Measurements from ENCODE around the gene PAPLN.

The PAPLN gene

GRCh38 chr14:73255005-73255400 is 17.7 kb downstream of the PAPLN start:
- TF ChIP-seq, protein P1, sequence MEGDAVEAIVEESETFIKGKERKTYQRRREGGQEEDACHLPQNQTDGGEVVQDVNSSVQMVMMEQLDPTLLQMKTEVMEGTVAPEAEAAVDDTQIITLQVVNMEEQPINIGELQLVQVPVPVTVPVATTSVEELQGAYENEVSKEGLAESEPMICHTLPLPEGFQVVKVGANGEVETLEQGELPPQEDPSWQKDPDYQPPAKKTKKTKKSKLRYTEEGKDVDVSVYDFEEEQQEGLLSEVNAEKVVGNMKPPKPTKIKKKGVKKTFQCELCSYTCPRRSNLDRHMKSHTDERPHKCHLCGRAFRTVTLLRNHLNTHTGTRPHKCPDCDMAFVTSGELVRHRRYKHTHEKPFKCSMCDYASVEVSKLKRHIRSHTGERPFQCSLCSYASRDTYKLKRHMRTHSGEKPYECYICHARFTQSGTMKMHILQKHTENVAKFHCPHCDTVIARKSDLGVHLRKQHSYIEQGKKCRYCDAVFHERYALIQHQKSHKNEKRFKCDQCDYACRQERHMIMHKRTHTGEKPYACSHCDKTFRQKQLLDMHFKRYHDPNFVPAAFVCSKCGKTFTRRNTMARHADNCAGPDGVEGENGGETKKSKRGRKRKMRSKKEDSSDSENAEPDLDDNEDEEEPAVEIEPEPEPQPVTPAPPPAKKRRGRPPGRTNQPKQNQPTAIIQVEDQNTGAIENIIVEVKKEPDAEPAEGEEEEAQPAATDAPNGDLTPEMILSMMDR (conservative IDR thresholded peaks at IDR 0.05; ENCODE audit: low read depth, low read length): no peak
- no peak for DNase-seq (ENCODE audit: low read depth)
- H3K4me3 ChIP-seq (ENCODE audit: low read depth, low read length): no peak overlapping the region

GRCh38 chr14:73255693-73256225 is 18.5 kb downstream of the PAPLN start:
- TF ChIP-seq, protein P1 (conservative IDR thresholded peaks at IDR 0.05; ENCODE audit: low read depth, low read length): no peak
- DNase-seq (ENCODE audit: low read depth): no peak
- H3K4me3 ChIP-seq (ENCODE audit: low read depth, low read length): no peak overlapping the region

- TF ChIP-seq, protein P1 (conservative IDR thresholded peaks at IDR 0.05; ENCODE audit: low read depth, low read length): no peak
- no peak overlapping the region for H3K4me3 ChIP-seq (ENCODE audit: low read depth, low read length)
- DNase-seq (ENCODE audit: low read depth): no peak
Measured at GRCh38 chr14:73258076-73258475, 20.8 kb downstream of the PAPLN start.

- no peak overlapping the region for H3K4me3 ChIP-seq (ENCODE audit: low read depth, low read length)
- TF ChIP-seq, protein P1 (conservative IDR thresholded peaks at IDR 0.05; ENCODE audit: low read depth, low read length): no peak
- DNase-seq (ENCODE audit: low read depth): no peak
Measured at GRCh38 chr14:73258845-73259611, 21.7 kb downstream of the PAPLN start.

DNA sequence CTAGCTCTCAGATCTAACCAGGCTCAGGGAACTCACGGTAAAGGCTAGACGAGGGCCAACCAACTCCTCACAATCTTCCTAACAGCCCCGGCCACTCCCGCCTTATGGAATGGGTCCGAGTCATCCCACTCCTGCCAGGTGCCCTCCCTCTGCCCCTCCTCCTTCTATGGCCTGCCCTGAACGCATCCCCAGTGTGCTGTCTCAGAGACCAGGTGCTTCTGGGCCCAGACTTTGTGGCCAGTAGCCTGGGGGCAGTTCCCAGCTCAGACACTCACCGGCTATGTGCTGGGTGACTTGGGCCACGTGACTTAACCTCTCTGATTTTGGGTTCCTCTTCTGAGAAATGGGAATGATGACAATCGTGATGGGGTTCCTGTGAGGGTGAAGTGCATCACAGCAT is 22.5 kb downstream of the PAPLN start:
- H3K4me3 ChIP-seq (ENCODE audit: low read depth, low read length): no peak overlapping the region
- no peak for DNase-seq (ENCODE audit: low read depth)
- TF ChIP-seq, protein P1 (conservative IDR thresholded peaks at IDR 0.05; ENCODE audit: low read depth, low read length): no peak

- DNase-seq (ENCODE audit: low read depth): no peak
- no peak overlapping the region for H3K4me3 ChIP-seq (ENCODE audit: low read depth, low read length)
- TF ChIP-seq, protein P1 (conservative IDR thresholded peaks at IDR 0.05; ENCODE audit: low read depth, low read length): no peak
Measured at GRCh38 chr14:73260574-73260973, 23.3 kb downstream of the PAPLN start.

GRCh38 chr14:73261075-73261474 is 23.8 kb downstream of the PAPLN start:
- no peak overlapping the region for H3K4me3 ChIP-seq (ENCODE audit: low read depth, low read length)
- DNase-seq (ENCODE audit: low read depth): no peak
- TF ChIP-seq, protein P1 (conservative IDR thresholded peaks at IDR 0.05; ENCODE audit: low read depth, low read length): no peak
